MCF 10A (cell line): ENCODE results near the gene RNGTT. TPM values are rescaled to one million over a fixed set of nuclear protein-coding genes. Genes with fewer than 3 reads are reported as not detected.
A peak's percentile ranks its signal among the peaks of the same experiment; 100 is the strongest.

ENCODE experiments used
- BruUV-seq: library from RNA; stranded (reverse); fragments of 400-500 nt; replicated peaks from 2 replicates; lab custom pipeline; 2021; lab: Mats Ljungman, UMichigan
- CTCF ChIA-PET: fragments of 300-600 bp; sonication (Branson Sonifier 250); formaldehyde crosslinking; extraction: SDS; loops from one replicate; lab custom pipeline; 2021; ENCODE audit warnings: antibody characterized with exemption, inconsistent platforms; lab: Yijun Ruan, JAX
- POLR2A ChIA-PET: fragments of 300-600, 350-650 bp; sonication (Branson Sonifier 250); formaldehyde crosslinking; extraction: SDS; loops from one replicate; lab custom pipeline; 2020; ENCODE audit warnings: antibody characterized with exemption, inconsistent platforms; lab: Yijun Ruan, JAX
- DNase-seq: peaks from one replicate; pipeline ENCODE4 v3.0.0-alpha.2; 2018; ENCODE audit not compliant: unreplicated experiment
- H3K27ac Mint-ChIP-seq: one replicate; pipeline ENCODE4 v1.8.0; 2022; ENCODE audit warnings: mild to moderate bottlenecking, low read depth, mixed read lengths; ENCODE audit not compliant: unreplicated experiment
- H3K27me3 Mint-ChIP-seq: one replicate; pipeline ENCODE4 v1.8.0; 2022; ENCODE audit warnings: mixed read lengths; ENCODE audit not compliant: insufficient read depth, unreplicated experiment
- H3K36me3 Mint-ChIP-seq: one replicate; pipeline ENCODE4 v1.8.0; 2022; ENCODE audit warnings: mild to moderate bottlenecking, moderate library complexity, mixed read lengths; ENCODE audit not compliant: insufficient read depth, unreplicated experiment
- H3K4me1 Mint-ChIP-seq: one replicate; pipeline ENCODE4 v1.8.0; 2022; ENCODE audit warnings: mixed read lengths; ENCODE audit not compliant: insufficient read depth, unreplicated experiment
- H3K4me3 Mint-ChIP-seq: one replicate; pipeline ENCODE4 v1.8.0; 2022; ENCODE audit warnings: mild to moderate bottlenecking, moderate library complexity, mixed read lengths; ENCODE audit not compliant: unreplicated experiment
- H3K9me3 Mint-ChIP-seq: one replicate; pipeline ENCODE4 v1.8.0; 2022; ENCODE audit warnings: mixed read lengths; ENCODE audit not compliant: unreplicated experiment
- intact Hi-C: fragments of 100-400 bp; cut with micrococcal nuclease; formaldehyde crosslinking; loops from 2 replicates; pipeline ENCODE4 v1.14.1; 2022
- total RNA-seq: library from RNA; stranded (reverse); gene quantifications from 2 replicates; pipeline ENCODE4 v1.2.3, GENCODE V29; 2022
- TF ChIP-seq, protein P1 (sequence below): fragments of 200-600 bp; IDR thresholded peaks from one replicate; pipeline ENCODE4 v1.8.0; 2022; ENCODE audit warnings: antibody characterized with exemption, mild to moderate bottlenecking; ENCODE audit not compliant: unreplicated experiment

The RNGTT gene
- total RNA-seq, 1 experiment from 2014 or later = 14.6 TPM

GRCh38 chr6:89009624-89010059 lies 46.2 kb upstream of the RNGTT start:
- Mint-ChIP-seq H3K27ac (peak overlapping the region; percentile 54), H3K4me1 (peaks cover 5% of the 10 kb centered on the region), H3K27me3 (no peaks in the 10 kb centered on the region), H3K36me3 (peaks cover 4% of the 10 kb centered on the region), H3K4me3 (no peak overlapping the region), H3K9me3 (no peaks in the 10 kb centered on the region)
- ChIA-PET POLR2A (interaction anchor here (0.6 to 2.2 kb wide), 3 partner anchors 8 to 74 kb away, joined by 3 to 6 read pairs (median 3); no protein-coding TSS in a partner anchor), CTCF (interaction anchor here (0.5 kb wide), 1 partner anchor 287 kb away, joined by 3 read pairs; no protein-coding TSS in a partner anchor)
- no peak for DNase-seq
- BruUV-seq = no TSS peak
- intact Hi-C loops = no loop called here
- TF ChIP-seq, protein P1, sequence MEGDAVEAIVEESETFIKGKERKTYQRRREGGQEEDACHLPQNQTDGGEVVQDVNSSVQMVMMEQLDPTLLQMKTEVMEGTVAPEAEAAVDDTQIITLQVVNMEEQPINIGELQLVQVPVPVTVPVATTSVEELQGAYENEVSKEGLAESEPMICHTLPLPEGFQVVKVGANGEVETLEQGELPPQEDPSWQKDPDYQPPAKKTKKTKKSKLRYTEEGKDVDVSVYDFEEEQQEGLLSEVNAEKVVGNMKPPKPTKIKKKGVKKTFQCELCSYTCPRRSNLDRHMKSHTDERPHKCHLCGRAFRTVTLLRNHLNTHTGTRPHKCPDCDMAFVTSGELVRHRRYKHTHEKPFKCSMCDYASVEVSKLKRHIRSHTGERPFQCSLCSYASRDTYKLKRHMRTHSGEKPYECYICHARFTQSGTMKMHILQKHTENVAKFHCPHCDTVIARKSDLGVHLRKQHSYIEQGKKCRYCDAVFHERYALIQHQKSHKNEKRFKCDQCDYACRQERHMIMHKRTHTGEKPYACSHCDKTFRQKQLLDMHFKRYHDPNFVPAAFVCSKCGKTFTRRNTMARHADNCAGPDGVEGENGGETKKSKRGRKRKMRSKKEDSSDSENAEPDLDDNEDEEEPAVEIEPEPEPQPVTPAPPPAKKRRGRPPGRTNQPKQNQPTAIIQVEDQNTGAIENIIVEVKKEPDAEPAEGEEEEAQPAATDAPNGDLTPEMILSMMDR = no peak

- Mint-ChIP-seq H3K36me3 (peaks cover 4% of the 10 kb centered on the region), H3K4me1 (peaks cover 5% of the 10 kb centered on the region), H3K9me3 (no peaks in the 10 kb centered on the region), H3K27ac (peak overlapping the region; percentile 54), H3K27me3 (no peaks in the 10 kb centered on the region), H3K4me3 (no peak overlapping the region)
- no peak for DNase-seq
- no TSS peak for BruUV-seq
- TF ChIP-seq, protein P1 = no peak
- intact Hi-C loops = no loop called here
- CTCF ChIA-PET = interaction anchor here (0.5 kb wide), 1 partner anchor 287 kb away, joined by 3 read pairs; no protein-coding TSS in a partner anchor
- POLR2A ChIA-PET = interaction anchor here (0.6 kb wide), 1 partner anchor 15 kb away, joined by 3 read pairs; no protein-coding TSS in a partner anchor
These were observed 45.5 kb upstream of the RNGTT start for GRCh38 chr6:89008815-89009374.

DNA sequence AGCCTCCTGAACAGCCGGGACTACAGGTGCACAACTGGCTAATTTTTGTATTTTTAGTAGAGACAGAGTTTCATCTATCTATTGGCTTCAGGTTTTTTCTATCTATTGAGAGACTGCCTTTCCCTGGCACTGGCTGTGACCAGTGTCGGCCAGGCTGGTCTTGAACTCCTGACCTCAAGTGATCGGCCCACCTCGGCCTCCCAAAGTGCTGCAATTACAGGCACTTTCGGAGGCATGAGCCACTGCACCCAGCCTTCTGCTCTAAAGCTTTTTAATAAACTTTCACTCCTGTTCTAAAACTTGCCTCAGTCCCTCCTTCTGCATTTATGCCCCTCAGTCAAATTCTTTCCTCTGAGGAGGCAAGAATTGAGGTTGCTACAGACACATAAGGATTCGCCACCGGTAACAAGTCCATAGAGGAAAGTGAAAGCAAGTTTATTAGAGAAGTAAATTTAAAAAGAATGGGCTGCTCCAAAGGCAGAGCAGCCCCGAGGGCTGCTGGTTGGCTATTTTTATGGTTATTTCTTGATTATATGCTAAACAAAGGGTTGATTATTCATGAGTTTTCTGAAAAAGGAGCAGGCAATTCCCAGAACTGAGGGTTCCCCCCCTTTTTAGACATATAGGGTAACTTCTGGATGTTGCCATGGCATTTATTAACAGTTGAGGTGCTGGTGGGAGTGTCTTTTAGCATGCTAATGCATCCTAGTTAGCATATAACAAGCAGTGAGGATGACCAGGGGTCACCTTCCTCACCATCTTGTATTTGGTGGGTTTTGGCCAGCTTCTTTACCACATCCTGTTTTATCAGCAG lies 44.8 kb upstream of the RNGTT start:
- POLR2A ChIA-PET = no interaction called here
- no TSS peak for BruUV-seq
- CTCF ChIA-PET = no interaction called here
- Mint-ChIP-seq H3K27me3 (no peaks in the 10 kb centered on the region), H3K27ac (no peak overlapping the region), H3K4me1 (peaks cover 5% of the 10 kb centered on the region), H3K36me3 (peaks cover 4% of the 10 kb centered on the region), H3K9me3 (no peaks in the 10 kb centered on the region), H3K4me3 (no peak overlapping the region)
- no peak for DNase-seq
- intact Hi-C loops = no loop called here
- TF ChIP-seq, protein P1 = no peak
